ENCODE results near the gene KDM3A.

DNA sequence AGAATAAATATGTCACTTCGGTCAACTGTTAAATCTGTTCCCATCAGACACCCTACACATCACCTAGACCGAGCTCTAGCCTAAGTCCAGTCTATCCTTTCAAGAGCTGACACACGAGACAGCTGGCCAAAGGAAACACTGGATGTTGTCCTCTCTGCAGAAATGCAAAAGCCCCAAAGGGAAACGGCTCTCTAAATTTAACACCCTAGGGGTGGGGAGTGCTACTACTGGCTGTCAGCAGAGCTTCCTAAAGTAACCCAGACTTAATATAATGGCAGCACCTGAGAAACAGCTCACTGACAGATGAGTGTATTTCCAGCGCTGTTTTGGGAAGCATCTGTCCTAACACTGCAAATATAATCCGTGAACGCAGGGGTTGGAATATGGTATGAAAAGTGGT is 66.4 kb downstream of the KDM3A start:
- TF ChIP-seq POLR2A (IDR thresholded peaks at IDR 0.05; ENCODE audit: low read depth, low read length) (no peak), POLR2AphosphoS5 (IDR thresholded peaks at IDR 0.05; ENCODE audit: low read depth, low read length) (no peak)

Data from GM12892 (cell line).